Ovary (tissue), 3 donors: ENCODE data around the gene NPW.

Experiments used
- CTCF ChIP-seq, 3 donors: fragments of 450-650 bp in 2 of 3; fragments of 200-600 bp in 1 of 3; IDR thresholded peaks; one replicate each; pipeline versions ENCODE4 v1.5.1 to v1.8.0; 2016 to 2022; ENCODE audit warnings: antibody characterized with exemption in 3 of 3, mild to moderate bottlenecking in 1 of 3
- EP300 ChIP-seq: sonication (generic); formaldehyde crosslinking; IDR thresholded peaks from one replicate; pipeline ENCODE4 v1.6.1; 2017; ENCODE audit warnings: antibody characterized with exemption
- POLR2A ChIP-seq: fragments of 450-650 bp; IDR thresholded peaks from one replicate; pipeline ENCODE4 v1.6.1; 2017; ENCODE audit warnings: antibody characterized with exemption, mild to moderate bottlenecking, moderate library complexity
- donor health status: DM: no; HTN: no; CAD: no.

- TF ChIP-seq POLR2A: no peak
- TF ChIP-seq CTCF (IDR thresholded peaks at IDR 0.05): no peak
- no peak for TF ChIP-seq EP300
Observed at GRCh38 chr16:2053897-2054296, 34.3 kb downstream of the NPW start.
